NCI-H1417 (cell line): ENCODE data around the gene TMEM256.

Experiments
- DNase-seq, 3 experiments: peaks; one replicate each; lab custom pipeline; 2025; lab: John Stamatoyannopoulos, UW

Gene TMEM256

GRCh38 chr17:7403977-7404736 lies at the start of gene TMEM256:
TSS of gene TMEM256 (minus strand) at chr17:7404097. CDS start at chr17:7404084, 13 bp downstream.
- peak; percentile 94 to 98 (median 95) for DNase-seq

- DNase-seq, result no peak
Measured at GRCh38 chr17:7448461-7448860, 44.6 kb upstream of the TMEM256 start.

GRCh38 chr17:7445619-7445968 lies 41.7 kb upstream of the TMEM256 start:
- no peak for DNase-seq

GRCh38 chr17:7444682-7445618 lies 41.1 kb upstream of the TMEM256 start, which contains the start of gene CHRNB1:
TSS of gene CHRNB1 (plus strand) at chr17:7445061. CDS start at chr17:7445128, 67 bp downstream.
- peak in 1 of 3 experiments; percentile 6 for DNase-seq

GRCh38 chr17:7443499-7444485 lies 39.9 kb upstream of the TMEM256 start:
- no peak for DNase-seq

GRCh38 chr17:7442142-7442541 lies 38.2 kb upstream of the TMEM256 start:
- DNase-seq, result no peak

GRCh38 chr17:7441266-7441665 lies 37.4 kb upstream of the TMEM256 start:
- no peak for DNase-seq

- DNase-seq, result peak in 2 of 3 experiments; percentile 61 to 76
Measured at GRCh38 chr17:7440834-7441195, 36.9 kb upstream of the TMEM256 start.

GRCh38 chr17:7440113-7440833 lies 36.4 kb upstream of the TMEM256 start:
- peak in 2 of 3 experiments; percentile 63 to 79 for DNase-seq

GRCh38 chr17:7439462-7440112 lies 35.7 kb upstream of the TMEM256 start, which contains the start of gene FGF11:
TSS of gene FGF11 (plus strand) at chr17:7439512. CDS start at chr17:7439621, 109 bp downstream.
- peak in 2 of 3 experiments; percentile 11 to 31 for DNase-seq

GRCh38 chr17:7438656-7439460 lies 35.0 kb upstream of the TMEM256 start:
- DNase-seq, result no peak

GRCh38 chr17:7437950-7438614 lies 34.2 kb upstream of the TMEM256 start:
- no peak for DNase-seq

- DNase-seq, result no peak
Measured at GRCh38 chr17:7437369-7437863, 33.5 kb upstream of the TMEM256 start.

GRCh38 chr17:7436556-7437368 lies 32.9 kb upstream of the TMEM256 start:
- DNase-seq, result peak; percentile 52 to 79 (median 77)

- DNase-seq, result peak in 1 of 3 experiments; percentile 56
Measured at GRCh38 chr17:7435676-7436555, 32.0 kb upstream of the TMEM256 start.

GRCh38 chr17:7432296-7432695 lies 28.4 kb upstream of the TMEM256 start:
- DNase-seq, result no peak

- no peak for DNase-seq
Measured at GRCh38 chr17:7431231-7431630, 27.3 kb upstream of the TMEM256 start.
